Neural crest cell (in vitro differentiated cells): ENCODE measurements around the gene MYBPHL. TPM values are rescaled to one million over a fixed set of nuclear protein-coding genes. Genes with fewer than 3 reads are reported as not detected.

Experiments used
- DNase-seq: peaks from one replicate; pipeline ENCODE4 v3.0.0; 2021; ENCODE audit warnings: low read depth, mixed read lengths, low spot score
- H3K27ac Mint-ChIP-seq: one replicate; pipeline ENCODE4 v1.8.0; 2021; ENCODE audit warnings: mild to moderate bottlenecking, mixed read lengths; ENCODE audit not compliant: unreplicated experiment
- H3K27me3 Mint-ChIP-seq: 2 replicates; pipeline ENCODE4 v1.8.0; 2021; ENCODE audit warnings: low read depth, mild to moderate bottlenecking, mixed read lengths
- H3K36me3 Mint-ChIP-seq: 2 replicates; pipeline ENCODE4 v1.8.0; 2021; ENCODE audit warnings: low read depth, mild to moderate bottlenecking, mixed read lengths
- H3K4me1 Mint-ChIP-seq: 2 replicates; pipeline ENCODE4 v1.8.0; 2021; ENCODE audit warnings: mixed read lengths
- H3K4me3 Mint-ChIP-seq: one replicate; pipeline ENCODE4 v1.8.0; 2021; ENCODE audit warnings: mild to moderate bottlenecking, mixed read lengths
- H3K9me3 Mint-ChIP-seq: 2 replicates; pipeline ENCODE4 v1.8.0; 2021; ENCODE audit warnings: mixed read lengths
- CTCF ChIP-seq: fragments of 200-600 bp; sonication (generic); conservative IDR thresholded peaks from 2 replicates; pipeline ENCODE4 v1.5.0; 2021; ENCODE audit warnings: antibody characterized with exemption, mild to moderate bottlenecking
- total RNA-seq: library from RNA; stranded (reverse); gene quantifications from 2 replicates; pipeline ENCODE4 v1.2.1, GENCODE V29; 2021

Gene MYBPHL
- total RNA-seq, 1 donor from 2014 or later: 0.82 TPM

- Mint-ChIP-seq H3K4me1 (peaks cover 72% of the 10 kb centered on the region), H3K36me3 (peaks cover 20% of the 10 kb centered on the region), H3K27ac (peak overlapping the region; percentile 98), H3K4me3 (peak overlapping the region; percentile 91), H3K9me3 (no peaks in the 10 kb centered on the region), H3K27me3 (no peaks in the 10 kb centered on the region)
- peak; percentile 61 for DNase-seq
- TF ChIP-seq CTCF: no peak
These were observed 52.8 kb downstream of the MYBPHL start for GRCh38 chr1:109253803-109254620.

GRCh38 chr1:109252893-109253802, 53.7 kb downstream of the MYBPHL start:
- Mint-ChIP-seq H3K9me3 (no peaks in the 10 kb centered on the region), H3K4me3 (peak overlapping the region; percentile 91), H3K27me3 (no peaks in the 10 kb centered on the region), H3K36me3 (peaks cover 20% of the 10 kb centered on the region), H3K27ac (peak overlapping the region; percentile 98), H3K4me1 (peaks cover 74% of the 10 kb centered on the region)
- DNase-seq: no peak
- no peak for TF ChIP-seq CTCF

- peaks cover 20% of the 10 kb centered on the region for H3K36me3 Mint-ChIP-seq
- no peaks in the 10 kb centered on the region for H3K27me3 Mint-ChIP-seq
- TF ChIP-seq CTCF: no peak
- peak overlapping the region; percentile 57 for H3K27ac Mint-ChIP-seq
- no peaks in the 10 kb centered on the region for H3K9me3 Mint-ChIP-seq
- no peak for DNase-seq
- peaks cover 65% of the 10 kb centered on the region for H3K4me1 Mint-ChIP-seq
- peak overlapping the region; percentile 91 for H3K4me3 Mint-ChIP-seq
These were observed 54.5 kb downstream of the MYBPHL start for GRCh38 chr1:109252167-109252892.

- Mint-ChIP-seq H3K9me3 (no peaks in the 10 kb centered on the region), H3K27me3 (no peaks in the 10 kb centered on the region), H3K36me3 (peaks cover 20% of the 10 kb centered on the region), H3K4me1 (peaks cover 63% of the 10 kb centered on the region), H3K27ac (no peak overlapping the region), H3K4me3 (peak overlapping the region; percentile 91)
- TF ChIP-seq CTCF: no peak
- no peak for DNase-seq
These were observed 55.3 kb downstream of the MYBPHL start for GRCh38 chr1:109251277-109252166.
